ENCODE data around the gene ARFGAP1. TPM values are rescaled to one million over a fixed set of nuclear protein-coding genes. Genes with fewer than 3 reads are reported as not detected.
A peak's percentile ranks its signal among the peaks of the same experiment; 100 is the strongest.

ARFGAP1 gene
- total and polyA plus RNA-seq, 2 of the 4 experiments (the other 2 are of a cell fraction), result 59.1 to 194 TPM

DNA sequence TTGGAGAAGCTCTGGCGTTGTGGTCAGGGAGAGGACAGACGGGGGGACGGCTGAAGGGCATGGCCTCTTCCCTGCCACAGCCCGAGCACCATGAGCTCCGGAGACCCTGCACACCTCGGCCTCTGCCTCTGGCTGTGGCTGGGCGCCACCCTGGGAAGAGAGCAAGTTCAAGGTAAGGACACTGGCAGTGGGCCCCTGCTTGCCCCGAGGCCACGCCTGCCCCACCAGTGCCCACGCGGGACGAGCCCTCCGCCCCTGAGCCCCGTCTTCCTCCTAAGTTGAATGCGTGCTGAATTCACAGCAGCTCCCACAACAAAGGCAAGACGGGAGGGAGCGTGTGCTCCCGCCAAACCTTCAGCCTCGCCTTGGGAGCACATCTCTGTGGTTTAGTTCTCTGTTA is 22.4 kb downstream of the ARFGAP1 start:
- H3K79me1 ChIP-seq (ENCODE audit: low read depth in 1 of 2, low read length in 2 of 2), result no peaks in the 10 kb centered on the region
- no peak overlapping the region for H3K56ac ChIP-seq (ENCODE audit: extremely low read depth, insufficient read depth, low read length)
- H3K4me3 ChIP-seq (ENCODE audit: insufficient read depth, low read depth, low read length), result no peak overlapping the region
- in situ Hi-C loops (cut with MboI; ENCODE audit: low sequenced_read_pairs), result no loop called here
- H4K5ac ChIP-seq (ENCODE audit: low read depth, low read length), result no peak overlapping the region
- no peak overlapping the region for H4K8ac ChIP-seq (ENCODE audit: low read depth in 2 of 2, low read length in 2 of 2)
- peaks cover 41% of the 10 kb centered on the region for H3K27me3 ChIP-seq (ENCODE audit: control insufficient read depth, insufficient read depth, low read length)
- no peak for DNase-seq
- no peaks in the 10 kb centered on the region for H3K9me1 ChIP-seq (ENCODE audit: insufficient read depth, low read length)
- H3K9me3 ChIP-seq (ENCODE audit: control insufficient read depth, insufficient read depth, low read length), result peaks cover 2% of the 10 kb centered on the region; the same call in 1 of the 2 replicates
- H2AK5ac ChIP-seq (ENCODE audit: low read depth, low read length), result no peak overlapping the region
- H3K36me3 ChIP-seq (ENCODE audit: control insufficient read depth, insufficient read depth, low read length), result no peaks in the 10 kb centered on the region
- H3K4ac ChIP-seq (ENCODE audit: low read depth, low read length), result no peak overlapping the region
- H2AK9ac ChIP-seq (replicated peaks; ENCODE audit: low read depth, low read length, poor library complexity), result no peak overlapping the region
- H3K9ac ChIP-seq (ENCODE audit: low read depth, low read length), result no peak overlapping the region
- WGBS, 2 experiments (ENCODE audit: extremely low coverage in 2 of 2, insufficient read length in 1 of 2), result 69% methylated on average over 7 of the region's 19 CpGs; no CpG with 5 or more reads in 1 of the 2 experiments
- dilution Hi-C loops (cut with HindIII; ENCODE audit: low sequenced_read_pairs, unreplicated experiment), result no loop called here
- no peak for ATAC-seq (ENCODE audit: low read depth)
- H3K4me1 ChIP-seq (ENCODE audit: control insufficient read depth, insufficient read depth, low read length), result no peaks in the 10 kb centered on the region
- H2AFZ ChIP-seq (replicated peaks; ENCODE audit: low read length, poor library complexity), result peak overlapping the region; percentile 58
- no TSS peak for BruUV-seq (replicated peaks)
- H3K4me2 ChIP-seq (ENCODE audit: low read depth, low read length), result no peak overlapping the region
- no peak overlapping the region for H3K14ac ChIP-seq (replicated peaks; ENCODE audit: low read depth, low read length)
- no peak overlapping the region for H3K27ac ChIP-seq (ENCODE audit: insufficient read depth, low read length)
- H4K91ac ChIP-seq (ENCODE audit: insufficient read depth, low read depth, low read length), result no peak overlapping the region
- no peak overlapping the region for H2BK5ac ChIP-seq (ENCODE audit: low read depth, low read length, poor library complexity, severe bottlenecking)
- H3K23ac ChIP-seq (ENCODE audit: low read depth, low read length), result no peak overlapping the region
- ChIA-PET POLR2A (ENCODE audit: unreplicated experiment) (no interaction called here), CTCF (no interaction called here)
- intact Hi-C loops (cut with micrococcal nuclease), result no loop called here
- H2BK15ac ChIP-seq (ENCODE audit: low read depth, low read length), result no peak overlapping the region
- no peak overlapping the region for H2BK120ac ChIP-seq (ENCODE audit: low read depth, low read length)
- TF ChIP-seq POLR2A (IDR thresholded peaks at IDR 0.05; ENCODE audit: low read depth, low read length) (0 out of 2 replicates have a peak, but pooled peaks have one; percentile 12), RFX5 (IDR thresholded peaks at IDR 0.05; ENCODE audit: low read depth, low read length) (no peak)
- TF ChIP-seq, protein P1, sequence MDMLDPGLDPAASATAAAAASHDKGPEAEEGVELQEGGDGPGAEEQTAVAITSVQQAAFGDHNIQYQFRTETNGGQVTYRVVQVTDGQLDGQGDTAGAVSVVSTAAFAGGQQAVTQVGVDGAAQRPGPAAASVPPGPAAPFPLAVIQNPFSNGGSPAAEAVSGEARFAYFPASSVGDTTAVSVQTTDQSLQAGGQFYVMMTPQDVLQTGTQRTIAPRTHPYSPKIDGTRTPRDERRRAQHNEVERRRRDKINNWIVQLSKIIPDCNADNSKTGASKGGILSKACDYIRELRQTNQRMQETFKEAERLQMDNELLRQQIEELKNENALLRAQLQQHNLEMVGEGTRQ (IDR thresholded peaks at IDR 0.05; ENCODE audit: low read depth, low read length), result no peak
- no peak overlapping the region for H2BK20ac ChIP-seq (ENCODE audit: low read depth, low read length)
- peaks cover 27% of the 10 kb centered on the region for H4K20me1 ChIP-seq (ENCODE audit: insufficient read depth, low read length)
- H3K18ac ChIP-seq (ENCODE audit: low read depth, low read length), result no peak overlapping the region
